ENCODE results near the gene CDC42SE2.

GRCh38 chr5:131433109-131433508 lies 169.3 kb downstream of the CDC42SE2 start:
- TF ChIP-seq CTCF (IDR thresholded peaks at IDR 0.05; ENCODE audit: low read depth, low read length) (no peak), POLR2A (IDR thresholded peaks at IDR 0.05; ENCODE audit: extremely low read depth, insufficient read length) (no peak), MYC (IDR thresholded peaks at IDR 0.05; ENCODE audit: low read depth, low read length) (no peak), MAX (IDR thresholded peaks at IDR 0.05; ENCODE audit: low read depth, low read length) (no peak)

All from NB4 (cell line).